Measurements from ENCODE around the gene GABRE. TPM values are rescaled to one million over a fixed set of nuclear protein-coding genes. Genes with fewer than 3 reads are reported as not detected.

Gene GABRE
- total RNA-seq, 4 donors from 2014 or later, result 3.3 to 8.3 (median 4.4) TPM

DNA sequence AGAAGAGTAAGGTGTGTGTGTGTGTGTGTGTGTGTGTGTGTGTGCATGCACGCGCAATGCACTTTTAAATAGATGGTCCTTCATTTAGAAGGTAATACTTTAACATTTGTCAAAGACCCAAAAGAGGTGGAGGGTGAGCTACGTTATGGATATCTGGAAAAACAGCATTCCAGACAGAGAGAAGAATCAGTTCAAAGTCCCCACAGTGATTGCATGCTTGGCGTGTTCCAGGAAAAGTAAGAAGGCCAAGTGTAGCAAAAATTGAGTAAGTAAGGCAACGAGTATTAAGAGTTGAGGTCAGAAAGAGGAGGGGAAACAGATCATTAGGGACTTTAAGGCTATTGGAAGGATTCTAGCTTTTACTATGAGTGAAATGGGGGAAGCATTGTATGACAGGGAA is 21.9 kb upstream of the GABRE start:
- no peak overlapping the region for H3K4me3 ChIP-seq
- H3K36me3 ChIP-seq, result no peaks in the 10 kb centered on the region
- H3K9me3 ChIP-seq, result no peaks in the 10 kb centered on the region
- no peaks in the 10 kb centered on the region for H3K27me3 ChIP-seq
- DNase-seq (ENCODE audit: extremely low spot score), result no peak
- TF ChIP-seq EP300 (IDR thresholded peaks at IDR 0.05), result no peak
- TF ChIP-seq, protein P1, sequence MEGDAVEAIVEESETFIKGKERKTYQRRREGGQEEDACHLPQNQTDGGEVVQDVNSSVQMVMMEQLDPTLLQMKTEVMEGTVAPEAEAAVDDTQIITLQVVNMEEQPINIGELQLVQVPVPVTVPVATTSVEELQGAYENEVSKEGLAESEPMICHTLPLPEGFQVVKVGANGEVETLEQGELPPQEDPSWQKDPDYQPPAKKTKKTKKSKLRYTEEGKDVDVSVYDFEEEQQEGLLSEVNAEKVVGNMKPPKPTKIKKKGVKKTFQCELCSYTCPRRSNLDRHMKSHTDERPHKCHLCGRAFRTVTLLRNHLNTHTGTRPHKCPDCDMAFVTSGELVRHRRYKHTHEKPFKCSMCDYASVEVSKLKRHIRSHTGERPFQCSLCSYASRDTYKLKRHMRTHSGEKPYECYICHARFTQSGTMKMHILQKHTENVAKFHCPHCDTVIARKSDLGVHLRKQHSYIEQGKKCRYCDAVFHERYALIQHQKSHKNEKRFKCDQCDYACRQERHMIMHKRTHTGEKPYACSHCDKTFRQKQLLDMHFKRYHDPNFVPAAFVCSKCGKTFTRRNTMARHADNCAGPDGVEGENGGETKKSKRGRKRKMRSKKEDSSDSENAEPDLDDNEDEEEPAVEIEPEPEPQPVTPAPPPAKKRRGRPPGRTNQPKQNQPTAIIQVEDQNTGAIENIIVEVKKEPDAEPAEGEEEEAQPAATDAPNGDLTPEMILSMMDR (IDR thresholded peaks at IDR 0.05), result no peak
- TF ChIP-seq POLR2A (IDR thresholded peaks at IDR 0.05; ENCODE audit: low read depth), result no peak
- TF ChIP-seq POLR2AphosphoS5 (IDR thresholded peaks at IDR 0.05), result no peak
- H3K27ac ChIP-seq (replicated peaks in 1 of 4), result no peak overlapping the region
- H3K4me1 ChIP-seq, result no peaks in the 10 kb centered on the region
- intact Hi-C loops (cut with DNase I), result no loop called here
- 67% methylated on average over 5 of the region's 5 CpGs for WGBS

DNA sequence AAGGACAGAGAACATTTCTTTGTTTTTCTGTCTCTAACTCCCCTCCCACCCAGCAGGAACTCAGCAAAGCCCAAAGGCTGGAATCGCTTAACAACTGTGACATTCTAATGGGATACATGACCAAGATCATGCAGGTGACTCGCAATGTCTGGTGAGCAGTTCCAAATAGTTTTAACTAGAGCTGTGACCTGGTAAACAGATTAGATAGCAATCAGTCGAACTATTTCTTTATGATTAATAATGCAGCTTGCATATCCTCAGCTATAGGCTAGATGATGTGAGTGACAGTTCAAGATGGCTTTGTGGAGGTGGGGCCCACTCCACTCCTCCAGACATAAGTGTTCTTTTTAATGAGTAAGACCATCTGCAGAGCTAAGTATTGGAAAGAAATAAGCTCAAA is 20.0 kb upstream of the GABRE start:
- no peak overlapping the region for H3K27ac ChIP-seq (replicated peaks in 1 of 4)
- TF ChIP-seq EP300 (IDR thresholded peaks at IDR 0.05) (no peak), POLR2AphosphoS5 (IDR thresholded peaks at IDR 0.05) (no peak), POLR2A (IDR thresholded peaks at IDR 0.05; ENCODE audit: low read depth) (no peak)
- TF ChIP-seq, protein P1 (IDR thresholded peaks at IDR 0.05), result no peak

DNA sequence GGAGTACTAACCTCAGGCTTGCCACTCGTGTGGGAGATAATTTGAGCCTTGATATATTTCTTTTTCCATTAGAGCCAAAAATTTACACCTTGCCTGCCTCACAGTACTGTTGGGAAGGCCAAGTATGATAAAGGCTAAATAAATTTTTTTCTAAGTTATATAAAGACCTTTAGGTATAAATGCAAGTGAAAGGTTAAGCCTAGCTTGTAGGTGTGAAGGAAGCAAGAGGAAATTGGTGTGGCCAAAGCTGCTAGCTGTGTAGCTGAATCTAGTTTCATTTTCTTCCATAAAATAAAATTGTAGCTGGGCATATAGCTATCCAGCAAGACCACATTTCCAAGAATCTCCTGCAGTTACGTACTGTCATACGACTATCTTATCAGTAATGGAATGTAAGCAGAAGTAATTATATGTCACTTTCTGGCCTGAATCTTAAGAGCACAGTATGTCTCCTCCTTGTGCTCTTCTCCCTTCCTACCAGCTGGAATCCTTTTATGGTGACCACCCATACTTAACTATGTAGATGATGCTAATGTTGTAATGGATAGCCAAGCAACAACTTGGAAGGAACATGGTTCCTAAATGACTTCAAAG is 14.3 kb upstream of the GABRE start:
- DNase-seq (ENCODE audit: extremely low spot score), result no peak
- Histone ChIP-seq H3K4me3 (no peak overlapping the region), H3K9me3 (no peaks in the 10 kb centered on the region), H3K27me3 (no peaks in the 10 kb centered on the region), H3K36me3 (no peaks in the 10 kb centered on the region), H3K4me1 (no peaks in the 10 kb centered on the region), H3K27ac (replicated peaks in 1 of 4) (no peak overlapping the region)
- 63% methylated on average over 3 of the region's 3 CpGs for WGBS
- intact Hi-C loops (cut with DNase I), result no loop called here
- TF ChIP-seq POLR2AphosphoS5 (IDR thresholded peaks at IDR 0.05), result no peak
- TF ChIP-seq POLR2A (IDR thresholded peaks at IDR 0.05; ENCODE audit: low read depth), result no peak
- TF ChIP-seq EP300 (IDR thresholded peaks at IDR 0.05), result no peak
- TF ChIP-seq, protein P1 (IDR thresholded peaks at IDR 0.05), result no peak

More for the DNA sequence above, 20.0 kb upstream of the GABRE start:
- Histone ChIP-seq H3K4me1 (no peaks in the 10 kb centered on the region), H3K9me3 (no peaks in the 10 kb centered on the region), H3K4me3 (no peak overlapping the region), H3K36me3 (no peaks in the 10 kb centered on the region), H3K27me3 (no peaks in the 10 kb centered on the region)
- no peak for DNase-seq (ENCODE audit: extremely low spot score)
- WGBS, result 85% methylated on average over 3 of the region's 3 CpGs
- intact Hi-C loops (cut with DNase I), result no loop called here

DNA sequence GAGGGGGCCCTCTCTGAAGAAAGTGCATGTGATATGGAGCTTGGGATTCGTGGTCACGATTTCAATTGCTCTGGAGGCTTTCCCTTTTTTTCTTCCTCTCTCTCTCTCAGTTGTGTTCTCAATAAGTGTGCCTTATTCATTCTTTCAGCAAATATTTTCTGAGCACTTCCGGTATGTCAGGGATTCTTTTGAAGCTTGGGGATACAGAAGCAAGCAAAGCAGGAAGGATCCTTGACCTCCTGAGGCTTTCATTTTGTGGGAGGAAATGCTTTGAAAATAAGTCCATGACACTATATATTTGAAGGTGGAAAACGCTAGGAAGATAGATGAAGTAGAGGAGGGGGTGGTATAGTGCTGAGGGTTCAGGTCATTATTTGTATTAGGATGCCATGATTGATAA is 12.6 kb upstream of the GABRE start:
- no peak for TF ChIP-seq EP300 (IDR thresholded peaks at IDR 0.05)
- TF ChIP-seq, protein P1 (IDR thresholded peaks at IDR 0.05), result no peak
- TF ChIP-seq POLR2AphosphoS5 (IDR thresholded peaks at IDR 0.05), result no peak
- no peak for TF ChIP-seq POLR2A (IDR thresholded peaks at IDR 0.05; ENCODE audit: low read depth)
- no peaks in the 10 kb centered on the region for H3K36me3 ChIP-seq
- intact Hi-C loops (cut with DNase I), result no loop called here
- H3K27me3 ChIP-seq, result no peaks in the 10 kb centered on the region
- peaks cover 0 to 4% (median 2%) of the 10 kb centered on the region in 4 donors for H3K4me1 ChIP-seq
- H3K9me3 ChIP-seq, result no peaks in the 10 kb centered on the region
- H3K27ac ChIP-seq (replicated peaks in 1 of 4), result no peak overlapping the region
- DNase-seq (ENCODE audit: extremely low spot score), result no peak
- H3K4me3 ChIP-seq, result no peak overlapping the region
- 61% methylated on average over 4 of the region's 4 CpGs for WGBS

DNA sequence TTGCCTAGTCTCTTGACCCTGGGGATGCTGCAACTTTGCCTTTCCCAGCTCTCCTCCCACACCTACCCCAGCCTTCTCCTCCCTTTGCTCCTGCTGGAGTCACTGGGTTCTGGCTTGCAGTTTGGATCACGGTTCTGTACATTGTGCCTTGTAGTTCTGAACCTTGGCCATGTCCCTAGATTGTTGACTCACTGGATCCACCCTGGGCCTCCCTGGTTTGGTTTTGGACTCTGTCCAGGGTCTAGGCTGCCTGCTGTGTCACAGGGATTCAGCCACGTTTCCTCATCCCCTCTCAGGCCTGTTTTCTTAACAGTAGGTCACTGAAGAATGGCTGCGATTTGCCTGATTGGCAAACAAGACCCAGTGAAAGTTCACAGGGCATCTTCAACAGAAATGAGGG is 11.5 kb upstream of the GABRE start:
- H3K27ac ChIP-seq (replicated peaks in 1 of 4), result no peak overlapping the region
- no peaks in the 10 kb centered on the region for H3K27me3 ChIP-seq
- WGBS, result 53% methylated on average over 3 of the region's 3 CpGs
- no peak overlapping the region for H3K4me3 ChIP-seq
- no peaks in the 10 kb centered on the region for H3K36me3 ChIP-seq
- DNase-seq (ENCODE audit: extremely low spot score), result no peak
- no peaks in the 10 kb centered on the region for H3K9me3 ChIP-seq
- intact Hi-C loops (cut with DNase I), result no loop called here
- TF ChIP-seq, protein P1 (IDR thresholded peaks at IDR 0.05), result no peak
- no peak for TF ChIP-seq POLR2A (IDR thresholded peaks at IDR 0.05; ENCODE audit: low read depth)
- TF ChIP-seq POLR2AphosphoS5 (IDR thresholded peaks at IDR 0.05), result no peak
- no peak for TF ChIP-seq EP300 (IDR thresholded peaks at IDR 0.05)
- H3K4me1 ChIP-seq, result peaks cover 0 to 4% (median 2%) of the 10 kb centered on the region in 4 donors
